GM10266 (cell line): ENCODE data around the gene PPDPF.

ENCODE experiments used
- DNase-seq: peaks from one replicate; pipeline ENCODE4 v3.0.0; 2012; ENCODE audit errors: extremely low spot score
- TF ChIP-seq, protein P1 (sequence below): IDR thresholded peaks from 2 replicates; pipeline ENCODE4 v1.5.1; 2012; ENCODE audit warnings: mild to moderate bottlenecking, low read depth; ENCODE audit not compliant: control insufficient read depth, insufficient read depth; ENCODE audit errors: missing control alignments

Gene PPDPF

DNA sequence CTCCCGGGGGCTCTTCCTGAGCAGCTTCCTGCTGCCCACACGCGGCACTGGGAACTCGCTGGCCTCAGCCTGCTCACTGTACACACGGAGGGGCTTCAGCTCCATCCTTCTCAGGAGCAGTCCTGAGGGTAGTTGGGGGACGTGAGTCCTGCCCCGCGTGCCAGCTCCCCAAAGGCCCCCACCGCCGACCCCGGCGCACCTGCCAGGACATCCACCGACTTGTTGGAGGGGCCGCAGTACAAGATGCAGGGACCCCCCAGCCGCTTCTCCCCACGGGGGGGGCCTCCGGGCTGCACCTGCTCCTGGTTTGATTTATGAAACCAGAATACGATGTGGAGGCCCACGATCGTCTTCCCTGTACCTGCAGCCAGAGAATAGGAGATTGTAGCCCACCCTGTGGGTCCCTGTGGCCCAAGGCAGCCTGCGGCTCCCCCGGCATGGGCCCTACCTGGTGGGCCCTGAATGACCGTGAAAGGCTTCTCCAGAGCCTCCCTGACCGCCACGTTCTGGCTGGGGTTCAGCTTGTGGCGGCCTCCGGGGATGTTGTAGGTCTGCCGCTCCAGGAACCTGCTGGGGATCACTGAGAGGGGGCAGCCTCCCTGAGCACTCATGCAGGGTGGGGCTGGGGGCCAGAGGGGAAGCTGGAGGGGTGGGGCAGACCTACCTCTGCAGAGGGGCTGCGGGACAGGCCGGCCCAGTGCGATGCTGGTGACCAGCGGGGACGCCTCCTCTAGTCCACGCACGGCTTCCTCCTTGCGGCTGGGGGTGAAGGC, 41.2 kb downstream of the PPDPF start:
- TF ChIP-seq, protein P1, sequence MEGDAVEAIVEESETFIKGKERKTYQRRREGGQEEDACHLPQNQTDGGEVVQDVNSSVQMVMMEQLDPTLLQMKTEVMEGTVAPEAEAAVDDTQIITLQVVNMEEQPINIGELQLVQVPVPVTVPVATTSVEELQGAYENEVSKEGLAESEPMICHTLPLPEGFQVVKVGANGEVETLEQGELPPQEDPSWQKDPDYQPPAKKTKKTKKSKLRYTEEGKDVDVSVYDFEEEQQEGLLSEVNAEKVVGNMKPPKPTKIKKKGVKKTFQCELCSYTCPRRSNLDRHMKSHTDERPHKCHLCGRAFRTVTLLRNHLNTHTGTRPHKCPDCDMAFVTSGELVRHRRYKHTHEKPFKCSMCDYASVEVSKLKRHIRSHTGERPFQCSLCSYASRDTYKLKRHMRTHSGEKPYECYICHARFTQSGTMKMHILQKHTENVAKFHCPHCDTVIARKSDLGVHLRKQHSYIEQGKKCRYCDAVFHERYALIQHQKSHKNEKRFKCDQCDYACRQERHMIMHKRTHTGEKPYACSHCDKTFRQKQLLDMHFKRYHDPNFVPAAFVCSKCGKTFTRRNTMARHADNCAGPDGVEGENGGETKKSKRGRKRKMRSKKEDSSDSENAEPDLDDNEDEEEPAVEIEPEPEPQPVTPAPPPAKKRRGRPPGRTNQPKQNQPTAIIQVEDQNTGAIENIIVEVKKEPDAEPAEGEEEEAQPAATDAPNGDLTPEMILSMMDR, result no peak
- no peak for DNase-seq

DNA sequence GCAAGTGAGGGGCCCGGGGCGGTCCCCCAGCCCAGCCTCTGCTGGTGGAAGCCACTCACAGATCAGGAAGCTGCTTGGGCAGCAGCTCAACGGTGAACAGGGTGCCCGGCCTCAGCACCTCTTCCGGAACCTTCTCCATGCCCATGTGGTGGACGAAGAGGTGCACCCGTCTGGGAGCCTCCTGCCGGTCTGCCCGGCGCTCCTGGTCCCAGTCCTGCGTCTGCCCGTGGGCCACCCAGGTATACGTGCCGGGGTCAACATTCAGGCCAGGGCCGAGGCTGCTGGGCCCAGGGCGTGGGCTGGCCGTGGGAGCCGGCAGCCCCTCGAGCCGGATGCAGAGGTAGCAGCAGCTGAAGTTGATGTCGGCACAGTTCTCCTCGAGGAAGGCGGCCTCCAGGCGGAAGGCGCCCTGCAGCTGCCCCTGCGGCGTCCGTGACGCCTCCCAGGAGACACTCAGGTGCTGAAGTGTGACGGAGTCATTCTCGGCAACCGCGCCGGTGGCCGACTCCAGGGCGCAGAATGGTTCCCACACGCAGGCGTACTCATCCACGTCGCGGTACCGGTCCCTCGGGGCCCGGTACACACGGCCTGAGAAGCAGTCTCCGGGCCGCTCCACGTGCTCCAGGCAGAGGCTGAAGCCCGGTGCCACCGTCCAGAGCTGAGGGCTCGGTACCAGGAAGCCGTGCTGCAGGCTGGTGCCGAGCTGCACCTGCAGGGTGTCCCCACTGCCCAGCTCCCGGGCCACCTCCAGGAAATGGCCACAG, 42.1 kb downstream of the PPDPF start:
- TF ChIP-seq, protein P1, result no peak
- DNase-seq, result no peak

DNA sequence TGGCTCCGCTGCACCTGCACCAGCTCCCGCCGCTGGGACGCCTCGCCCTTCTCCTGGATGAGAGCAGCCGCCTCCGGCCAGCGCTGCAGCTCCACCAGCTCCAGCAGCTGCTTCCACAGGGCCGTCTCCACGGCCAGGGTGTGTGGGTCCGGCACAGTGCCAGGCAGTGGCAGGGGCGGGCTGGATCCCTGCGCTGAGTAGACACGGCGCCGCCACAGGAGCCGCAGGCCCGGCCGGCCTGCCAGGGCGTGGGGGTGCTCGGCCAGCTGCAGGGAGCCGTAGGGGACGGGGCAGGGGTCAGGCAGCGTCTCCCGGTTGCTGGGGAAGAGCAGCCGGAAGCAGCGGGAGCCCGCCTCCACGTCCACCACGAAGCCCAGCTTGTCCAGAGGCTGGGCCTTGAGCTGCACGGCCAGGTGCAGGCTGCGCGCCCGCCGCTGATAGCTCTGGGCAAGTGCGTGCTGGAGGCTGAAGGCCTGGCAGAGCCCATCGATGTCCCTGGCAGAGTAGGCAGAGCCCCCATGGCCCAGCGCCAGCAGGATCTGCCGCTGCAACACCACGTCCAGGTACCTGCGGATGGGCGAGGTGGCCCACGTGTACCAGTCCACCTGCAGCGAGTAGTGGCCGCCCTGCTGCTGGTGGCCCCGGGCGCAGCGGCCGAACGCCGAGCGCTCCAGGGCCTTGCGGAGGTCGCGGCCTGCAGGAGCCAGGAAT, 42.8 kb downstream of the PPDPF start:
- no peak for DNase-seq
- TF ChIP-seq, protein P1, result no peak

DNA sequence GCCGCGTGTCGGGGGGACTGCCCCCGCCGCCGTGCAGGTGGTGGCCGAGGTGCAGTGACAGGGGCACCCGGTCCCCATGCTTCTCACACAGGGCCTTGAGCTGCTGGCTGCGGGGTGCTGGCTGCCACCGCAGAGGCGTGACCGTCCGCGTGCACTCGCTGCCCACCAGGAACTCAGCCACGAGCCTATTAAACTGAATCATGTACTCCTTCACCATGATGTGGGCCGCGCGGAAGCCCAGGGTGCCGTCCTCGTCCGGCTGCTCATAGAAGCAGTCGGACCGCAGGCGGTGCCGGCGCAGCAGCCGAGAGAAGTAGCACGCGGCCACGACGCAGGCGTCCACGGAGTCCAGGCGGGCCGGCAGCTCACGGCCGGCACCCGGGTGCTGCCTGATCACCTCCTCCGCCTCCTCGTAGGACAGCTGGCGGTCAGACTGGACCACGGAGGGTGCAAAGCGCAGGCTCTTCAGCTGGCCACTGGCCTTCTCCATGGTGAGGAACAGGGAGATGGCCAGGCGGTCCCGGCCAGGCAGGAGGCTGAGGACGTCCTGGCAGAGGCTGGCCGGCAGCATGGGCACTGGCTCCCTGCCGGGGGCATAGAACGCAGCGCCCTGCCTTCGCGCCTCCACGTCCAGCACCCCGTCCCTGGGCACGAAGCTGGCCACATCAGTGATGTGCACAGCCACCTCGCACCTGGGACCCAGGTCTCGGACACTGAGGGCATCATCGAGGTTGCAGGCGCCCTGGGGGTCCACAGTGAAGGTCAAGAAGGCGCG, 43.7 kb downstream of the PPDPF start:
- DNase-seq, result no peak
- TF ChIP-seq, protein P1, result no peak

DNA sequence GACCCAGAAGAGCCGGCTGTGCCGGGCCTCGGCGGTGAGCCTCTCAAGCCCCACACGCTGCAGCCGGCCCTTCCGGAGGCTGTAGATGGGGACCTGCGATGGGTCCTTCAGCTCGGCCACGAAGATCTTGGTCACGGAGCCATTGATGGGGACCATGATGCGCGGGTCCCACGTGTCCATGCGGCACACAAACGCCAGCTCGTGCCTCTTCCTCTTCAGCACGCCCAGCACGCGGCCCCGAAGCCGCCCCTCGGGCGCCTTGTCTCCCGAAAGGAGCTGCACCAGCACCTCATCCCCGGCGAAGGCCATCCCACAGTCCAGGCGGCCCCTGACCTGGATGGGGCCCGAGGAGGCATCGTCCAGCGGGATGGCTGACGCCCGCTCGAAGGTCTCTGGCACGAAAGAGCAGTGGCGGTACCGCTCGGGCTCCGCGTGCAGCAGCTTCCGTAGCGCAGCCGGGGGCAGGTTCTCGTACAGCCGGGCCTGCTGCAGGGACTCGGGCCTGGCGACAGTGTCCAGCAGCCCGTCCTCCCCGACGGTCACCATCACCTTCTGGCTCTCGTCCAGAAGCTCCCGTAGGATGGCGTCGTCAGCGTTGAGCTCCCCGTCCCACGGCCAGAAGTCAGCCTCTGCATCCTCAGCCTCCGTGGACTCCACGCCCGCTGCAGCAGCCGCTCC, 44.6 kb downstream of the PPDPF start:
- TF ChIP-seq, protein P1, result no peak
- no peak for DNase-seq

DNA sequence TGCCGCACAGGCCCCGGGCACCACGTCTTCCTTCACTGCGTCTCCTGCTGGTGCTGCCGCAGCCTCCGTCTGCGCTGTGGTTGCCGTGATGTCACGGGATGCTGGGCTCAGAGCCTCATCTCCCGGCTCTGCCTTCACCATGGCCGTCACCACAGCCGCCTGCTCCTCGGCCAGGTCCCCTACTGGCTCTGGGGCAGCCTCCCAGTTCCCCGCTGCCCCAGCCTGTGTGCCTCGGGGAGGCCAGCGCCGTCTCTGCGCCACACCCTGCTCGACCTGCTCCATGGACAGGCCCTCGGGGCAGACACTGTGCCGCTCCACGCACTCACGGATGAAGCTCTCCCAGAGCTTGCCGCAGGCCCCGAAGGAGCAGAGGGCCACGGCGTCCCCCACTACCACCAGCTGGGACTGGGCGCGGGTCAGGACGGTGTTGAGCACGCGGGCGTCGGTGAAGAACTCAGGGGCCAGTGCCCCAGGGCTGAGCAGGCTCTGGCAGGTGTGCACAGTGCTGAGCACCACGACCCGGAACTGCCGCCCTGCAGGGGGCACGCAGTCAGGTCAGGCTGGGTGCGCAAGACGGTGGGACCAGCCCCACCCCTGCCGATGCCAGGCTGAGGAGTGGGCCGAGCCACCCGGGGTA, 45.3 kb downstream of the PPDPF start:
- no peak for DNase-seq
- TF ChIP-seq, protein P1, result no peak
